Mesendoderm (in vitro differentiated cells): ENCODE results near the gene ADAMTSL1.

Experiments used
- DNase-seq: peaks from one replicate; pipeline ENCODE4 v3.0.0; 2013
- H2AK5ac ChIP-seq: 2 replicates; pipeline ENCODE4 v1.6.1; 2013; ENCODE audit warnings: low read length, inconsistent platforms
- H2BK120ac ChIP-seq: 2 replicates; pipeline ENCODE4 v1.6.1; 2013; ENCODE audit warnings: low read depth, mild to moderate bottlenecking, low read length, moderate library complexity, mixed read lengths
- H2BK15ac ChIP-seq: replicated peaks from 2 replicates; pipeline ENCODE4 v1.6.1; 2013; ENCODE audit warnings: low read depth, mild to moderate bottlenecking, moderate library complexity
- H2BK5ac ChIP-seq: 2 replicates; pipeline ENCODE4 v1.6.1; 2013; ENCODE audit warnings: low read length, inconsistent platforms
- H3K18ac ChIP-seq: 2 replicates; pipeline ENCODE4 v1.6.1; 2013; ENCODE audit warnings: mild to moderate bottlenecking, low read length, mixed read lengths
- H3K23ac ChIP-seq: one replicate; pipeline ENCODE4 v1.6.1; 2013; ENCODE audit warnings: low read length
- H3K27ac ChIP-seq: 2 replicates; pipeline ENCODE4 v1.5.1; 2013; ENCODE audit warnings: low read depth, mild to moderate bottlenecking, inconsistent platforms, low read length, moderate library complexity
- H3K27me3 ChIP-seq: 2 replicates; pipeline ENCODE4 v1.6.1; 2013; ENCODE audit warnings: low read length, control low read depth, mild to moderate bottlenecking, inconsistent platforms; ENCODE audit not compliant: insufficient read depth, poor library complexity
- H3K36me3 ChIP-seq: 2 replicates; pipeline ENCODE4 v1.6.1; 2013; ENCODE audit warnings: low read length, inconsistent platforms; ENCODE audit not compliant: control insufficient read depth, insufficient read depth
- H3K4ac ChIP-seq: one replicate; pipeline ENCODE4 v1.6.1; 2013; ENCODE audit warnings: low read depth, mild to moderate bottlenecking, low read length, moderate library complexity
- H3K4me1 ChIP-seq: 2 replicates; pipeline ENCODE4 v1.6.1; 2013; ENCODE audit warnings: low read depth, low read length, inconsistent platforms; ENCODE audit not compliant: control insufficient read depth
- H3K4me2 ChIP-seq: 2 replicates; pipeline ENCODE4 v1.6.1; 2013; ENCODE audit warnings: low read length
- H3K4me3 ChIP-seq: 2 replicates; pipeline ENCODE4 v1.5.1; 2013; ENCODE audit warnings: mild to moderate bottlenecking, low read length
- H3K56ac ChIP-seq: one replicate; pipeline ENCODE4 v1.6.1; 2013; ENCODE audit warnings: low read length
- H3K79me1 ChIP-seq: 2 replicates; pipeline ENCODE4 v1.6.1; 2013; ENCODE audit warnings: low read length, inconsistent platforms
- H3K79me2 ChIP-seq: 2 replicates; pipeline ENCODE4 v1.6.1; 2013; ENCODE audit warnings: mild to moderate bottlenecking, low read length; ENCODE audit not compliant: control insufficient read depth, insufficient read depth
- H3K9ac ChIP-seq: 2 replicates; pipeline ENCODE4 v1.6.1; 2013; ENCODE audit warnings: low read length, inconsistent platforms
- H4K5ac ChIP-seq: one replicate; pipeline ENCODE4 v1.6.1; 2013; ENCODE audit warnings: low read length
- H4K8ac ChIP-seq: one replicate; pipeline ENCODE4 v1.6.1; 2013; ENCODE audit warnings: low read depth, mild to moderate bottlenecking, control low read depth, low read length, moderate library complexity
- WGBS: extraction: QIAGEN DNeasy Blood & Tissue Kit; methylation state at CpG from one replicate; pipeline ENCODE4 v1.1.7; 2013; ENCODE audit warnings: low lambda C conversion rate, missing lambda C conversion rate; ENCODE audit not compliant: insufficient coverage; ENCODE audit errors: extremely low coverage; 5-methylcytosine and 5-hydroxymethylcytosine counted together

Gene ADAMTSL1

GRCh38 chr9:18847576-18848275, 373.8 kb downstream of the ADAMTSL1 start:
- no peak overlapping the region for H3K9ac ChIP-seq
- H3K36me3 ChIP-seq = no peaks in the 10 kb centered on the region
- no peaks in the 10 kb centered on the region for H3K4me1 ChIP-seq
- H3K18ac ChIP-seq = no peak overlapping the region
- no peak overlapping the region for H3K4me2 ChIP-seq
- no peak overlapping the region for H3K4me3 ChIP-seq
- no peaks in the 10 kb centered on the region for H3K79me1 ChIP-seq
- H2BK5ac ChIP-seq = no peak overlapping the region
- H2BK15ac ChIP-seq = no peak overlapping the region
- H4K5ac ChIP-seq = no peak overlapping the region
- H3K27me3 ChIP-seq = no peaks in the 10 kb centered on the region
- H3K56ac ChIP-seq = no peak overlapping the region
- H3K27ac ChIP-seq = no peak overlapping the region
- H4K8ac ChIP-seq = no peak overlapping the region
- no peak overlapping the region for H2AK5ac ChIP-seq
- H3K4ac ChIP-seq = no peak overlapping the region
- H3K23ac ChIP-seq = no peak overlapping the region
- no CpG with 5 or more reads among the region's 5 CpGs for WGBS
- H2BK120ac ChIP-seq = no peak overlapping the region
- no peak for DNase-seq
- no peaks in the 10 kb centered on the region for H3K79me2 ChIP-seq

- Histone ChIP-seq H3K4me2 (no peak overlapping the region), H3K18ac (no peak overlapping the region), H3K4me3 (no peak overlapping the region), H2BK5ac (no peak overlapping the region), H3K79me2 (no peaks in the 10 kb centered on the region), H3K9ac (no peak overlapping the region), H3K79me1 (no peaks in the 10 kb centered on the region), H2BK15ac (no peak overlapping the region), H3K36me3 (no peaks in the 10 kb centered on the region), H4K5ac (no peak overlapping the region), H4K8ac (no peak overlapping the region), H3K27me3 (no peaks in the 10 kb centered on the region), H3K4ac (no peak overlapping the region), H3K56ac (no peak overlapping the region), H3K27ac (no peak overlapping the region), H3K23ac (no peak overlapping the region), H2AK5ac (no peak overlapping the region), H3K4me1 (no peaks in the 10 kb centered on the region), H2BK120ac (no peak overlapping the region)
- WGBS = no CpG with 5 or more reads among the region's 3 CpGs
- DNase-seq = no peak
These were observed 374.7 kb downstream of the ADAMTSL1 start for GRCh38 chr9:18848657-18849056.

GRCh38 chr9:18849270-18849669, 375.3 kb downstream of the ADAMTSL1 start:
- Histone ChIP-seq H2AK5ac (no peak overlapping the region), H3K27ac (no peak overlapping the region), H2BK120ac (no peak overlapping the region), H3K56ac (no peak overlapping the region), H3K27me3 (no peaks in the 10 kb centered on the region), H3K23ac (no peak overlapping the region), H3K79me2 (no peaks in the 10 kb centered on the region), H3K4me3 (no peak overlapping the region), H3K79me1 (no peaks in the 10 kb centered on the region), H4K5ac (no peak overlapping the region), H4K8ac (no peak overlapping the region), H3K4me2 (no peak overlapping the region), H2BK15ac (no peak overlapping the region), H3K9ac (no peak overlapping the region), H3K4ac (no peak overlapping the region), H2BK5ac (no peak overlapping the region), H3K36me3 (no peaks in the 10 kb centered on the region), H3K18ac (no peak overlapping the region), H3K4me1 (no peaks in the 10 kb centered on the region)
- no peak for DNase-seq
- no CpG with 5 or more reads among the region's 6 CpGs for whole genome bisulfite sequencing

GRCh38 chr9:18849890-18850677, 376.1 kb downstream of the ADAMTSL1 start:
- Histone ChIP-seq H3K4ac (no peak overlapping the region), H3K18ac (no peak overlapping the region), H4K8ac (no peak overlapping the region), H3K36me3 (no peaks in the 10 kb centered on the region), H3K9ac (no peak overlapping the region), H3K23ac (no peak overlapping the region), H3K27ac (no peak overlapping the region), H3K56ac (no peak overlapping the region), H3K27me3 (no peaks in the 10 kb centered on the region), H3K4me2 (no peak overlapping the region), H4K5ac (no peak overlapping the region), H3K79me2 (no peaks in the 10 kb centered on the region), H2BK5ac (no peak overlapping the region), H2BK15ac (no peak overlapping the region), H2AK5ac (no peak overlapping the region), H3K79me1 (no peaks in the 10 kb centered on the region), H3K4me1 (no peaks in the 10 kb centered on the region), H2BK120ac (no peak overlapping the region), H3K4me3 (no peak overlapping the region)
- no CpG with 5 or more reads among the region's 4 CpGs for WGBS
- DNase-seq = no peak

- Histone ChIP-seq H3K79me2 (no peaks in the 10 kb centered on the region), H4K8ac (no peak overlapping the region), H2BK5ac (no peak overlapping the region), H3K4me3 (no peak overlapping the region), H2BK120ac (no peak overlapping the region), H4K5ac (no peak overlapping the region), H3K4me2 (no peak overlapping the region), H3K56ac (no peak overlapping the region), H3K23ac (no peak overlapping the region), H3K9ac (no peak overlapping the region), H3K4ac (no peak overlapping the region), H3K79me1 (no peaks in the 10 kb centered on the region), H3K27ac (no peak overlapping the region), H3K27me3 (no peaks in the 10 kb centered on the region), H3K36me3 (no peaks in the 10 kb centered on the region), H2BK15ac (no peak overlapping the region), H3K4me1 (no peaks in the 10 kb centered on the region), H2AK5ac (no peak overlapping the region), H3K18ac (no peak overlapping the region)
- no CpG with 5 or more reads among the region's 5 CpGs for WGBS
- no peak for DNase-seq
These were observed 377.3 kb downstream of the ADAMTSL1 start for GRCh38 chr9:18851069-18851795.
